Endodermal cell (in vitro differentiated cells): ENCODE data around the gene GAS6. TPM values are rescaled to one million over a fixed set of nuclear protein-coding genes. Genes with fewer than 3 reads are reported as not detected.

ENCODE experiments used
- DNase-seq: peaks from one replicate; pipeline ENCODE4 v3.0.0-alpha.2; 2017
- H3K27ac ChIP-seq: 2 replicates; pipeline ENCODE4 v1.5.1; 2013; ENCODE audit warnings: mild to moderate bottlenecking, low read depth, low read length, moderate library complexity
- H3K27me3 ChIP-seq: 2 replicates; pipeline ENCODE4 v1.6.1; 2013; ENCODE audit warnings: mild to moderate bottlenecking, low read length, moderate library complexity; ENCODE audit not compliant: insufficient read depth, control insufficient read depth, poor library complexity, severe bottlenecking
- H3K36me3 ChIP-seq: 2 replicates; pipeline ENCODE4 v1.7.0; 2013; ENCODE audit warnings: mild to moderate bottlenecking, low read length, moderate library complexity; ENCODE audit not compliant: control insufficient read depth, insufficient read depth
- H3K4me1 ChIP-seq: one replicate; pipeline ENCODE4 v1.7.0; 2013; ENCODE audit warnings: low read length; ENCODE audit not compliant: control insufficient read depth, insufficient read depth
- H3K4me3 ChIP-seq: 2 replicates; pipeline ENCODE4 v1.5.1; 2013; ENCODE audit warnings: mild to moderate bottlenecking, low read length, moderate library complexity
- H3K9ac ChIP-seq: 2 replicates; pipeline ENCODE4 v1.6.1; 2013; ENCODE audit warnings: mild to moderate bottlenecking, low read length, moderate library complexity; ENCODE audit not compliant: poor library complexity, severe bottlenecking; ENCODE audit errors: extremely low read depth
- H3K9me3 ChIP-seq: 2 replicates; pipeline ENCODE4 v1.6.1; 2013; ENCODE audit warnings: mild to moderate bottlenecking, low read length, moderate library complexity; ENCODE audit not compliant: control insufficient read depth
- H3K27ac Mint-ChIP-seq: 2 replicates; pipeline ENCODE4 v1.8.0; 2020; ENCODE audit warnings: mixed read lengths
- H3K27me3 Mint-ChIP-seq: 2 replicates; pipeline ENCODE4 v1.8.0; 2021; ENCODE audit warnings: mild to moderate bottlenecking, mixed read lengths; ENCODE audit not compliant: insufficient read depth
- H3K36me3 Mint-ChIP-seq: 2 replicates; pipeline ENCODE4 v1.8.0; 2020; ENCODE audit warnings: low read depth, mixed read lengths
- H3K4me1 Mint-ChIP-seq: 2 replicates; pipeline ENCODE4 v1.8.0; 2020; ENCODE audit warnings: mixed read lengths
- H3K4me3 Mint-ChIP-seq: 2 replicates; pipeline ENCODE4 v1.8.0; 2020; ENCODE audit warnings: mild to moderate bottlenecking, moderate library complexity, mixed read lengths
- H3K9me3 Mint-ChIP-seq: 2 replicates; pipeline ENCODE4 v1.8.0; 2020; ENCODE audit warnings: mild to moderate bottlenecking, mixed read lengths
- WGBS, 2 experiments: methylation state at CpG; one replicate each; pipeline versions ENCODE4 v1.1.5 to v1.1.7; 2013; ENCODE audit warnings: missing lambda C conversion rate in 2 of 2, mixed read lengths in 1 of 2; ENCODE audit not compliant: insufficient coverage in 1 of 2, insufficient read length in 1 of 2; 5-methylcytosine and 5-hydroxymethylcytosine counted together
- total RNA-seq, 2 donors: library from RNA; stranded (reverse); fragmentation: NEBNext Ultra II Directional in 1 of 2; extraction: Animal tissue kit (Norgen Biotek cat#: 25700) in 1 of 2; gene quantifications; 2 replicates in 1 of 2; 3 replicates in 1 of 2; pipeline ENCODE4 v1.2.1, GENCODE V29; 2021
- TF ChIP-seq, protein P1 (sequence below): fragments of 200-600 bp; sonication (generic); conservative IDR thresholded peaks from 2 replicates; pipeline ENCODE4 v1.5.0; 2021; ENCODE audit warnings: antibody characterized with exemption, mild to moderate bottlenecking

Gene GAS6
- total RNA-seq, 2 donors from 2014 or later = 45.7 to 49.6 TPM

DNA sequence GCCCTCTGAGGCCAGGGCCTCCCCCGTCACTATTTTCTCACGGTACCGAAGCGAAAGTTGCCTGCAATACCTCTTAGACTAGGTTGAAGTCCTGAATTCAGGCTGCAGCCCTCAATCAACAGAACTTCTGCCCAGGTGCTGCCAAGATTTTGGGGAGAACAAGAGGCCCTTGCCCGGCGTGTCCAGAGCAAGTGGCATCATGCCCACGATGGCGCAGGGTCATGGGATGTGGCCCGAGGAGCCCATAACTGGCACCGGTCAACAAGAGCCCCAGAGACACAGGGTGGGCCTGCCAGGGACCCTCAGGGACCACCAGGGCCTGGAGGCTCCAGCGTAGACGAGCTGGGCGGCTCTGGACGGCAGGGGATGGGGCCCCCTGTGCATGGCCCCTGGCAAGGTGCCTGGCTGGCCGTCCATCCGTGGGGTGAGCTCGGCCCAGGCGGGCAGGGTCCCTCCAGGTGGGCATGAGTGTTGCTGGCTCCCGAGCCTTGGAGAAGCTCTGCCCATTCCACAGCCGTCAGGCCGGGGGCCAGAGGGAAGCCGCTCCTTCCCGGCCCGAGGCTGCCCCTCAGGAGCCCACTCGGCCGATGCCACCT lies 45.1 kb downstream of the GAS6 start:
- Mint-ChIP-seq H3K36me3 (peaks cover 9% of the 10 kb centered on the region), H3K4me3 (no peak overlapping the region), H3K9me3 (no peaks in the 10 kb centered on the region), H3K27me3 (no peaks in the 10 kb centered on the region), H3K4me1 (peaks cover 3% of the 10 kb centered on the region), H3K27ac (peak overlapping the region; percentile 44)
- no peaks in the 10 kb centered on the region for H3K27me3 ChIP-seq
- no peak overlapping the region for H3K9ac ChIP-seq
- H3K36me3 ChIP-seq = peaks cover 3% of the 10 kb centered on the region
- H3K27ac ChIP-seq = no peak overlapping the region
- no peak overlapping the region for H3K4me3 ChIP-seq
- no peaks in the 10 kb centered on the region for H3K4me1 ChIP-seq
- no peak for DNase-seq
- H3K9me3 ChIP-seq = no peaks in the 10 kb centered on the region
- TF ChIP-seq, protein P1, sequence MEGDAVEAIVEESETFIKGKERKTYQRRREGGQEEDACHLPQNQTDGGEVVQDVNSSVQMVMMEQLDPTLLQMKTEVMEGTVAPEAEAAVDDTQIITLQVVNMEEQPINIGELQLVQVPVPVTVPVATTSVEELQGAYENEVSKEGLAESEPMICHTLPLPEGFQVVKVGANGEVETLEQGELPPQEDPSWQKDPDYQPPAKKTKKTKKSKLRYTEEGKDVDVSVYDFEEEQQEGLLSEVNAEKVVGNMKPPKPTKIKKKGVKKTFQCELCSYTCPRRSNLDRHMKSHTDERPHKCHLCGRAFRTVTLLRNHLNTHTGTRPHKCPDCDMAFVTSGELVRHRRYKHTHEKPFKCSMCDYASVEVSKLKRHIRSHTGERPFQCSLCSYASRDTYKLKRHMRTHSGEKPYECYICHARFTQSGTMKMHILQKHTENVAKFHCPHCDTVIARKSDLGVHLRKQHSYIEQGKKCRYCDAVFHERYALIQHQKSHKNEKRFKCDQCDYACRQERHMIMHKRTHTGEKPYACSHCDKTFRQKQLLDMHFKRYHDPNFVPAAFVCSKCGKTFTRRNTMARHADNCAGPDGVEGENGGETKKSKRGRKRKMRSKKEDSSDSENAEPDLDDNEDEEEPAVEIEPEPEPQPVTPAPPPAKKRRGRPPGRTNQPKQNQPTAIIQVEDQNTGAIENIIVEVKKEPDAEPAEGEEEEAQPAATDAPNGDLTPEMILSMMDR = no peak
- WGBS, 2 experiments = 95 to 99% methylated on average over 25 to 26 of the region's 26 CpGs

DNA sequence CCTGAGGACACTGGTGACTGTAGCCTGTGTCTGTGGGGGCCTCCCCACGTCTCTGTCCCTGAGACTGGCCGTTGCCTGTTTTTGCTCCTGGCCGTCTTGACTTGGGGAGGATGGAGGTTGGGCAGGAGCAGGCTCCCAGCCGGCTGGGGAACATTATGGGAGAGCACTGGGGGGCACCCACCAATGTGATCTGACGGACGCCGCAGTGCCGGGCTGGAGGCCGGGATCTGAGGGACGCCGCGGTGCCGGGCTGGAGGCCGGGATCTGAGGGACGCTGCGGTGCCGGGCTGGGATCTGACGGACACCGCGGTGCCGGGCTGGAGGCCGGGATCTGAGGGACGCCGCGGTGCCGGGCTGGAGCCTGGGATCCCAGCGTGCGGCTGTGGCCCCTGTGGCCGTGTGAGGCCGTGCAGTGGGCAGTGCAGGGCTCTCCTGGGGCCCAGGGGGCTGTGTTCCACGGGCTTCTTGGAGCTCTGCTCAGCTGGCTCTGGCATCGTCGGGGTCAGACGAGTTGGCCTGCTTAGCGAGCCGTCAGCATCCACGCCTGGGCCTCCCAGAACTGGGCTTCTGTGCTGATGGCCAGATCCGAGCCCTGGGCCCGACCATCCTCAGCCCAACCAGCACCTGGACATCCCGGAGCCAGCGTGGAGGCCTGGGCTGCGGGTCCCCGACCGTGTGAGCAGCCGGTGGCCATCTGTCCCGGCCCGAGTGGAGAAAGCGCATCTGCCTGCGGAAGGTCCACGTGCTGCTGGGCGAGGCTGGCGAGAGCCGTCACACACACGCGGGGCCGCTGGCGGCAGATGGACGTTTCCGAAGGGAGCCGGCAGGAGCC lies 45.8 kb downstream of the GAS6 start:
- Histone ChIP-seq H3K9ac (no peak overlapping the region), H3K4me3 (no peak overlapping the region), H3K9me3 (no peaks in the 10 kb centered on the region), H3K27ac (peak overlapping the region; percentile 17), H3K4me1 (no peaks in the 10 kb centered on the region), H3K36me3 (no peaks in the 10 kb centered on the region), H3K27me3 (no peaks in the 10 kb centered on the region)
- no peak for DNase-seq
- Mint-ChIP-seq H3K27me3 (no peaks in the 10 kb centered on the region), H3K4me3 (no peak overlapping the region), H3K27ac (peak overlapping the region; percentile 44), H3K4me1 (peaks cover 3% of the 10 kb centered on the region), H3K9me3 (no peaks in the 10 kb centered on the region), H3K36me3 (peaks cover 4% of the 10 kb centered on the region)
- WGBS, 2 experiments = 93 to 97% methylated on average over 45 to 60 of the region's 60 CpGs
- TF ChIP-seq, protein P1 = no peak

DNA sequence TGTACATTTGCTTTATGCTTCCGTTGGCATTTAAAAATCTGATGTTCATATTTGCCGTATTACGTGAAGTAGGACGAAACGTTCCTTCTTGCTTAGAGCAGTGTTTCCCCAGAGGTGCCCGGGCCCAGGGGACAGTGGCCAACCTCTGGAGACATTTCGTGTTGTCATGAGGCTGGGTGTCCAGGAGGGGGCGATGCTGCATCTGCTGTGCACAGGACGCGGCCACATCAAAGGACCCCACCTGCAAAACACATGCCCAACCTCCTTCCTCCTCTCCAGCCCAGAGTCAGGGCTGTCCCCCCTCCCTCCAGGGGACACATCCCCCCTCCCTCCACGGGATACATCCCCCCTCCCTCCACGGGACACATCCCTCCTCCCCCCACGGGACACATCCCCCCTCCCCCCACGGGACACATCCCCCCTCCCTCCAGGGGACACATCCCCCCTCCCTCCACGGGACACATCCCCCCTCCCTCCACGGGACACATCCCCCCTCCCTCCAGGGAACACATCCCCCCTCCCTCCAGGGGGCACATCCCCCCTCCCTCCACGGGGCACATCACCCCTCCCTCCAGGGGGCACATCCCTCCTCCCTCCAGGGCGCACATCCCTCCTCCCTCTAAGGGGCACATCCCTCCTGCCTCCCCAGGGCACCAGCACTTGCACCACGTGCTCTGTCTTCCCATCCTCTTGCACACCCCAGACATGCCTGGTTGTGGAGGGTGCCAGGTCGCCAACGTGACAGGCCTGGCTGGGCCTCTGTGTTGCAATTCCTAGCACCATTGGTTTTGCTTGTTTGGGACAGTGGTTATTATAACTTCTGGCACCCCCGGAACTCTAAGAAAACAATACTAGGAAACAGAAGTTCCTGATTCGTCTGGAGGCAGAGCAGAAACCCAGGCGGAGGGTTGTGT lies 46.7 kb downstream of the GAS6 start:
- Histone ChIP-seq H3K9me3 (no peaks in the 10 kb centered on the region), H3K27ac (no peak overlapping the region), H3K27me3 (no peaks in the 10 kb centered on the region), H3K4me3 (no peak overlapping the region), H3K9ac (no peak overlapping the region), H3K4me1 (no peaks in the 10 kb centered on the region), H3K36me3 (no peaks in the 10 kb centered on the region)
- DNase-seq = peak; percentile 95
- H3K27me3 Mint-ChIP-seq = no peaks in the 10 kb centered on the region
- WGBS, 2 experiments = 66 to 77% methylated on average over 10 to 18 of the region's 24 CpGs
- TF ChIP-seq, protein P1 = peak; percentile 90
- no peak overlapping the region for H3K27ac Mint-ChIP-seq
- H3K36me3 Mint-ChIP-seq = no peaks in the 10 kb centered on the region
- no peak overlapping the region for H3K4me3 Mint-ChIP-seq
- no peaks in the 10 kb centered on the region for H3K9me3 Mint-ChIP-seq
- H3K4me1 Mint-ChIP-seq = no peaks in the 10 kb centered on the region
